ENCODE measurements around the gene RAB1A. TPM values are rescaled to one million over a fixed set of nuclear protein-coding genes. Genes with fewer than 3 reads are reported as not detected.

Gene RAB1A
- total RNA-seq, 1 donor from 2014 or later, result 88.6 TPM

DNA sequence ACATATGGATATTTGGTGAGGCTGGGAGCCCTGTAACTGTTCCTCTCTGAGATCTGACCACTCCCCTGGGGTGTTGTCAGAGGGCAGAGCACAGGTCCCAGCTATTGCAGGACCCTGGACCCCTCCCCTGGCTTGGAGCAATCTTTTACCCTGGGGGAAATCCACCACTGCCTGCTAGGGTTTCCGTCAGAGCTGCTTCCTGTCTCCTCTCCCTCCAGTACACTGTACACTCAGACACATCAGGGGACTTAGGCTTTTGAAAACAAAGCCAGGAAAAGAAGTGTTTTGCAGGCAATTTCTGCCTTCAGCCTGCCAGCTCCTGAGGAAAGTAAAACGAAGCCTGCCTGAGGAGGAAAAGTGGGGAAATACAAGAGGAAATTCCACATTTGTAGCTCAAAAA is 86.9 kb downstream of the RAB1A start:
- TF ChIP-seq, protein P1, sequence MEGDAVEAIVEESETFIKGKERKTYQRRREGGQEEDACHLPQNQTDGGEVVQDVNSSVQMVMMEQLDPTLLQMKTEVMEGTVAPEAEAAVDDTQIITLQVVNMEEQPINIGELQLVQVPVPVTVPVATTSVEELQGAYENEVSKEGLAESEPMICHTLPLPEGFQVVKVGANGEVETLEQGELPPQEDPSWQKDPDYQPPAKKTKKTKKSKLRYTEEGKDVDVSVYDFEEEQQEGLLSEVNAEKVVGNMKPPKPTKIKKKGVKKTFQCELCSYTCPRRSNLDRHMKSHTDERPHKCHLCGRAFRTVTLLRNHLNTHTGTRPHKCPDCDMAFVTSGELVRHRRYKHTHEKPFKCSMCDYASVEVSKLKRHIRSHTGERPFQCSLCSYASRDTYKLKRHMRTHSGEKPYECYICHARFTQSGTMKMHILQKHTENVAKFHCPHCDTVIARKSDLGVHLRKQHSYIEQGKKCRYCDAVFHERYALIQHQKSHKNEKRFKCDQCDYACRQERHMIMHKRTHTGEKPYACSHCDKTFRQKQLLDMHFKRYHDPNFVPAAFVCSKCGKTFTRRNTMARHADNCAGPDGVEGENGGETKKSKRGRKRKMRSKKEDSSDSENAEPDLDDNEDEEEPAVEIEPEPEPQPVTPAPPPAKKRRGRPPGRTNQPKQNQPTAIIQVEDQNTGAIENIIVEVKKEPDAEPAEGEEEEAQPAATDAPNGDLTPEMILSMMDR (conservative IDR thresholded peaks at IDR 0.05; ENCODE audit: low read depth, low read length), result no peak
- H3K4me3 ChIP-seq (ENCODE audit: low read depth, low read length), result no peak overlapping the region
- no peak for DNase-seq (ENCODE audit: low read depth)

DNA sequence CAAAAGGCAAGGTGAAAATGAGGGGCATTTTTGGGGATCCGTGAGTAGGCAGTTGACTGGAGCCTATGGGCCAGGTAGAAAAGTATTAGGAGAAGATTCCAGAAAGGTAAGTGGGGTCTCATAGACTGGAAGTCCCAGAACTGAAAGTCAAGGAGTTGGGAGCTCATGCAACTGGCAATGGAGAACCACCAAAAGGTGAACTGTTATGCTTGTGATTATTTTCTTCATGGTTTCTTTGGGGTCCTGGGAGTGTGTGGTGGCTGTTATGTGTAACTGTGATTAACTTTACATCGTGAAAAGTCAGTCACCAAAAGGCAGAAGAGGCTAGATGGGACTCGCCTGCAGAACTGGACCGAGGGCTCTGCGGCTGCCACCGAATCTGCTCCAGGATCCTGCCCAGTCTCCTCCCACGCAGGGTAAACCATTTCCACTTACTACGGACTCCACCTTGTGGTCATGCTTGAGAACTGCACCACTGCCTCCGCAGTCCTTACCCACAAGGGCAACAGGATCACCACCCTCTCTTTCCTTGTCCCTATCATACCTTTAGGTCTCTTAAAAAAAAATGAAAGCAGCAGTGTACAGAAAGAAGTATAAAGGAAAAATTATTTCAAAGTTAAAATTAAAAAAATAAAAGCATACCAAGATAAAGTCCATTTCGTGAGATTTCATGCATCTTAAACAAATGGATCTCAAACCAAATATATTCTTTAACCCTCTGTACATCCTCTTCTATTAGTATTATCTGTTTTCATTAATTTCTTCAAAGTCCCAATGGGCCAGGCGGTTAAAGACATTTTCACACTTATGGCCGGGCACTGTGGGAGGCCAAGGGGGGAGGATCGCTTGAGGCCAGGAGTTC is 89.3 kb downstream of the RAB1A start:
- H3K4me3 ChIP-seq (ENCODE audit: low read depth, low read length), result peak overlapping the region; percentile 21
- TF ChIP-seq, protein P1 (conservative IDR thresholded peaks at IDR 0.05; ENCODE audit: low read depth, low read length), result peak; percentile 94
- DNase-seq (ENCODE audit: low read depth), result no peak

DNA sequence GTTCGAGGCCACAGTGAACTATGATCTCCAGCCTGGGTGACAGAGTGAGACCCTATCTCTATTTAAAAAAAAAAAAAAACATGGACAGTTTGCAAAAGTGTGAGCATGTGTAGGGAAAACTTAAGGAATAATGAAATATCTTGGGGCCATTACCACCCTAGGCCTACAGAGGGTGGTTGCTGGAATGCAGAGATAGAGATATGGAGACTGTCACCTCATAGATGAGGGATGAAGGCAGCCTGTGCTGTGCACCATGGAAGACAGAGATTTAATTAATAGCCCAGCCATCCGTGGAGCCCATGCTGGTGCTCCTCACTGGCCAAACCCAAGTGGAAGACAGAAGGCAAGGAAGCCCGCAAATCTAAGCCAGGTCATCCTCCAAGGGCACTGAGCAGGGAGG is 90.3 kb downstream of the RAB1A start:
- H3K4me3 ChIP-seq (ENCODE audit: low read depth, low read length), result no peak overlapping the region
- no peak for DNase-seq (ENCODE audit: low read depth)
- TF ChIP-seq, protein P1 (conservative IDR thresholded peaks at IDR 0.05; ENCODE audit: low read depth, low read length), result no peak

DNA sequence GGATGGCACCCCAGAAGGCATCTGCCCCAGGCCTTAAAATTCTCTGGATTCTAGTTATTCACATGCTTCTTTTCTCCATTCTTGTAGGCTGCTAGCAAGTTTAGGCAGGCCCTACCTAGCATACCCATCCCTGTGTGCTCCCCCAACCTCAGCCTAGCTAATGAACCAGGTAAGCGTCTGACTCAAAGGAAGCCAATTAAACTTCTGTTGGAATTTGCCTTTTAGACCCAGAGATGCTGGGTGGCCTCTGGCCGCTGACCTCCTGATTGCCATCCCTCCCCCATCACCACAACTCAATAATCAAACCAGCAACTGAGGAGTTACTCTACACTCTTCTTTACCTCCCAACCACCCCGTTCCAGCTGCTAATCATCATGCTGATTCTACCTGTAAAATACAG is 92.7 kb downstream of the RAB1A start:
- no peak for DNase-seq (ENCODE audit: low read depth)
- no peak overlapping the region for H3K4me3 ChIP-seq (ENCODE audit: low read depth, low read length)
- TF ChIP-seq, protein P1 (conservative IDR thresholded peaks at IDR 0.05; ENCODE audit: low read depth, low read length), result no peak

Other genes with a start within 250 kb of the RAB1A start
- gene SLC1A4, start 140.7 kb downstream of the RAB1A start, total RNA-seq, result 15.4 and 19.8 TPM in 2 replicates
- gene CEP68, start 73.7 kb downstream of the RAB1A start, total RNA-seq, result 4.3 and 5.1 TPM in 2 replicates
- gene ACTR2, start 97.7 kb upstream of the RAB1A start, total RNA-seq, result 95.3 and 103 TPM in 2 replicates

All from epithelial cell of proximal tubule (primary cell).